HG03432 (cell line): ENCODE results near the gene TUBA1A.
"Not testable (repeated sequence)": the region's sequence is repeated elsewhere in the genome, so short reads cannot be mapped to it uniquely, and the experiment has no call there.

Source experiments
- ATAC-seq: cut with Tn5 transposase; IDR thresholded peaks from one replicate; pipeline ENCODE4 v1.9.1; 2021; ENCODE audit warnings: mild to moderate bottlenecking, moderate library complexity; ENCODE audit not compliant: unreplicated experiment

Gene TUBA1A

GRCh38 chr12:49188916-49189367, at the start of gene TUBA1A:
TSS of gene TUBA1A (minus strand) at chr12:49189080. CDS start at chr12:49188979, 101 bp downstream.
- peak; percentile 89 for ATAC-seq

- ATAC-seq = no peak
Measured at GRCh38 chr12:49236423-49236822, 47.5 kb upstream of the TUBA1A start.

DNA sequence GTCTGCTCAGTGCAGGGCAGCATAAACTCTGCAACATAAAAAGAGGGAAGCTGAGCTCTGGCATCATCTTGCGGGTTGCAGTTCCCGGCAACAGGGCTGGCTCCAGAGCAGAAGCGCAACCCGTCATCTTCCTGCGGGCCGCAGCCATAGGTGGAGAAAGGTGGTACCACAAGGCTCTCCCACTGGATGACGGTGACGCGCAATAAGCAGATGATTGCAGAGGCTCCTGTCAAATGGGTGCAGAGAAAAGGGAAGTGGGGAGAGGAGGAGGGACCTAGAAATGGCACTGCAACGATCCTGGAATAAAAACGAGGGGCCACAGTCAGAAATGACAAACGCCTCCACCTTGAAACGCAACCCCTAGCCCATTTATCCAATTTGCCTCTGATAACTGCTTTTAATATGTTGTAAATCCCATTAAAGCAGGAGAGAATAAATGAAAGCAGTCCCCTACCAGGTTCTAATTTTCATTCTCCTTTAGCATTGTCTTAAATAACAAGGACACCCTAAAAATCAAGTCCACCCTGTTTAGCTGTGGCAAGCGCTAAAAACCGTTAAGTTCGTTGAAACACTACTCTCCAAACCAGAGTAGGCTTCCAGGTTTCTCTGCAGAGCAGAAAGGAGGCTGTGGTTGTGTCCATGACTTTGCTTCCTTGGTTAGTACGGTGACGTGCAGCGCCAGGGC, 45.1 kb upstream of the TUBA1A start:
- no peak for ATAC-seq

- no peak for ATAC-seq
Measured at GRCh38 chr12:49232940-49233841, 44.3 kb upstream of the TUBA1A start.

GRCh38 chr12:49231878-49232655, 43.2 kb upstream of the TUBA1A start:
- no peak for ATAC-seq

DNA sequence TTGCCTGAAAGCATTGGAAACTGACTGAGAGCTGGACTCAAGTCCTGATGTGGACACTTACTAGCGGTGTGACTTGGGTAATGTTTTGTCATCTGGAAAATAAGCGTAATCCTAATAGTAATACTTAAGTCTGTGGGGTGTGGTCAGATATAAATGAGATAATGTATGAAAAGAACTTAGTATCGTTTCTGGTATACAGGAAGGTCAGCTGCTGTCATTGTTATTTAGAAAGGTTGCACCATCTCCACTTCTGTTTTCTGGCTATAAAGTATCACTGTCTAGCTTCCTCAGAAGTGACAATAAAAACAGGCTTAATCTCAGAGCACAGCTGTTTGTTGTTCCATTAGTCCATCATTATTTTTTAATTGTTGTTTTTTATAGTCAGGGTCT, 41.9 kb upstream of the TUBA1A start:
- no peak for ATAC-seq

DNA sequence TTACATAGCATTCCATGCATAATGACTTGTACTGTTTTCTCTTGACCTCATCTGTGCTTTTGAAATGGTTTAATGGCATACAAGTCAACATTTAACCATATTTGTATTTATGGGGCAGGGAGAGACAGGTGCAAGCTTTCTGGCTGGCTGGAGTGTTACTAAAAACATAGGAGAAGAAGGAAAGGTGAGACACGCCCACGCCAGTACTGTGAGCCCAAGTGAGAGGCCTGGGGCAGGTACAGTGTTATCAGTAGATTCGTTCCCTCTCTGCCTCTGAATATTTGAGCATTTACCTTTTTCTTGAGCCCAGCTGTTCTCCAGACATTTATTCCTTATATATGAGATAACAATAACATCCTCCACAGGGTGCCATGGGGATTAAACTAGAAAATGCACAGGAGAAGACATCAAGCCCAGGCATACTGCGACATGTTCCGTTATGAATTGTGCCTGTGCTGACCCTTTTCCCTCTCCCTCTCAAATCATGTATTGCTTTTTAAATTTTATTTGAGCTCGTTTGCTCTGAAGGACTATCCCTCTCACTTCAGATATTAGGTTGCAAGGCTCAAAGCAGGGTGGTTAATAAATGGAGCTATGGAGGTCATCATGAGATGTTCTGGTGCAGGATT, 41.4 kb upstream of the TUBA1A start:
- no peak for ATAC-seq

DNA sequence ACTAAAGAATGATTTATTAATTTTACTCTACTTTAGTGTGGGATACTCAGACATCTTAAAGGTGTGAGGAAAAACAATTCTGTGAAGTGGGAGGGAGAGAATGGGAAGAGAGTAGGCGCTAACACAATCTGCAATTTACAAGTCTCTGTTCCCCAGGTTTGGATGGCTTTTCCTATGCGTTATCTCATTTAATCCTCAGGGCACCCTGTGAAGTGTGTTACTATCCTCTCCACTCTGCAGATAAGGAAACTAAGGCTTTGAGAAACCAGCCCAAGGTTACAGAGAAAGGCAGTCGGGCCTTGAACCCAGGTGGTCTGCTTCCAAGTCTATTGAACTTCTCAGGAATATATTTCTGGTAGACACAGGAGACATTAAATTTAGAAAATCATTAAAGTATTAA, 39.8 kb upstream of the TUBA1A start:
- no peak for ATAC-seq

- ATAC-seq = no peak
Measured at GRCh38 chr12:49227713-49228112, 38.8 kb upstream of the TUBA1A start.

- no peak for ATAC-seq
Measured at GRCh38 chr12:49225576-49226166, 36.8 kb upstream of the TUBA1A start.

DNA sequence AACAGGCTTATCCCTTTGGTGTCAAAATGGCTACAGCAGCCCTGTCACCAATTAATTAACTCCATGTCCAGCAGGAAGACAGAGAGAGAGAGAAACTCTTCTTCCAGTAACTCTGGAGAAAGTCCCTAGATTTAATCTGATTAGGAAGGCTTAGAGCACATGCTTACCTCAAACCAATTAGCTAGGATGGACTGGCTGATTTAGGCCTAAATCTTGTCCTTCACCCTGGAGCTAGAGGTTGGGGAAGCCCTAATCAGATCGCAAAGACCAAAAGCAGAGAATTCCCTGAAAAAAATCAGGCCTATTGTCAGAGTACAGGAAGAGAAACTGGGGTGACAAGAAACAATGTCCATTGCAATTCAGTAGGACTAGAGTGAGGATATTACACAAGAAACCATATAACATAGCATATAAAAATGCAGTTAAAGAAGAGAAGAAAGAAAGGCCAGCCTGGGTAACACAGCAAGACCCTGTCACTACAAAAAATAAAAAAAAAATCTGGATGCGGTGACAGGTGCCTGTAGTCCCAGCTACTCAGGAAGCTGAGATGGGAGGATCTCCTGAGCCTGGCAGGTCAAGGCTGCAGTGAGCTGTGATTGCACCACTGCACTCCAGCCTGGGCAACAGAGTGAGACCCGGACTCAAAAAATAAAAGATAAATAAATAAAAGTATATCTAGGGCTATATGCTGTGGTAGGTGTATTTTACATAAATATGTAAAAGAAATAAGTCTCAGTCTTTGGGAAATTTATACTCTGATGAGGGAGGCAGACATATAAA, 34.9 kb upstream of the TUBA1A start:
- no peak for ATAC-seq

DNA sequence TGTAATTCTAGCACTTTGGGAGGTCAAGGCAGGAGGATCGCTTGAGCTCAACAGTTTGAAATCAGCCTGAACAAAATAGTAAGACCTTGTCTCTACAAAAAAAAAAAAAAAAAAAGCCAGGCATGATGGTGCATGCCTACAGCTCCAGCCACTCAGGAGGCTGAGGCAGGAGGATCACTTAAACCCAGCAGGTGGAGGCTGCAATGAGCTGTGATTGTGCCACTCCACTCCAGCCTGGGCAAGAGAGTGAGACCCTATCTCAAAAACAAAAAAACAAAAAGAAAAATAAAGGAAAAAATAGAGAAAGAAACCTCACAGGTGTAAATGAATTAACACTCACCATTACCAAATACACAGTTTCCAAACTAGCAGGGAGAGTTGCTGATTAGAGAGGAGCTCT, 34.2 kb upstream of the TUBA1A start:
- no peak for ATAC-seq

GRCh38 chr12:49220972-49221371, 32.1 kb upstream of the TUBA1A start:
- ATAC-seq = no peak

- no peak for ATAC-seq
Measured at GRCh38 chr12:49219417-49220026, 30.6 kb upstream of the TUBA1A start.

DNA sequence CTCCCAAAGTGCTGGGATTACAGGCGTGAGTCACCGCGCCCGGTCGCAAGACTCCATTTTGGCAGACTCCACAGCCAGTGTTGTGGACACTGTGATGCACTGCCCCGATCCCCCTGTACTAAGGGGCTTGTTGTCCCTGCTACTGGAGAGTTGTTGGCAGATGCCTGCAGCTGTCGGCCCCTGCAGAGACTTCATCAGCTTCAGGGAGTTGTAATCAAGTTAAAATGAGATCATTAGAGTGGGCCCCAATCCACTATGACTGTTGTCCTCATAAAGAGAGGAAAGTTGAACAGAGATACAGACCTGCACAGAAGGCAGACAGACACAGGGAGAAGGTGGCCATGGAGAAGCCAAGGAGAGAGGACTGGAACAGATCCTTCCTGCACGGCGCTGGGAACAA, 23.7 kb upstream of the TUBA1A start:
- no peak for ATAC-seq

DNA sequence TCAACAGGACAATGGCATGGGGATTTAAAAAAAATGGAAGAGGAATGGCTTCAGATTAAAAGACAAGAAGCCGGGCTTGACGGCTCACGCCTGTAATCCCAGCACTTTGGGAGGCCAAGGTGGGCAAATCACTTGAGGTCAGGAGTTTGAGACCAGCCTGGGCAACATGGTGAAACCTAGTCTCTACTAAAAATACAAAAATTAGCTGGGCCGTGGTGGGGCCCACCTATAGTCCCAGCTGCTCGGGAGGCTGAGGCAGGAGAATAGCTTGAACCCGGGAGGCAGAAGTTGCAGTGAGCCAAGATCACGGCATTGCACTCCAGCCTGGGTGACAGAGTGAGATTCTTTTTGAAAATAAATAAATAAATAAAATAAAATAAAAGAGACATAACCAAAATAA, 21.8 kb upstream of the TUBA1A start:
- not testable (repeated sequence) for ATAC-seq

GRCh38 chr12:49208676-49209075, 19.8 kb upstream of the TUBA1A start:
- ATAC-seq = no peak

DNA sequence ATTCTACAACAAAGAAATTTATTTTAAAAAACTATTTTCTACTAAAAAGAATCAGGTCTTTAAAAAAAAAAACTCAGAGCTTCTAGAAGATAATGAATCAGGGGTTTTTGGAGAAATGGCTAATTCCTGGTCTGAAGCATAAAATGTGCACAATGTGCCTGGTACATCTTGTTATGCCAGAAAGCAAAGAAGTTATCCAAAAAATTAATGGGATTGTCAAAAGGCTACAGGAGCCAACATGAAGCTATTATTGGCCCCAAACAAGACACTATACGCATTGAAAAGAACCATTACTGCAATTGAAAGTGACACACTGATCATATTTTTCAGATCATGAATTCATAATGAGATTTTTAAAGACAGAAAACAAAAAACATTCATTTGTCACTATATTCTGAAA, 19.3 kb upstream of the TUBA1A start:
- ATAC-seq = no peak

DNA sequence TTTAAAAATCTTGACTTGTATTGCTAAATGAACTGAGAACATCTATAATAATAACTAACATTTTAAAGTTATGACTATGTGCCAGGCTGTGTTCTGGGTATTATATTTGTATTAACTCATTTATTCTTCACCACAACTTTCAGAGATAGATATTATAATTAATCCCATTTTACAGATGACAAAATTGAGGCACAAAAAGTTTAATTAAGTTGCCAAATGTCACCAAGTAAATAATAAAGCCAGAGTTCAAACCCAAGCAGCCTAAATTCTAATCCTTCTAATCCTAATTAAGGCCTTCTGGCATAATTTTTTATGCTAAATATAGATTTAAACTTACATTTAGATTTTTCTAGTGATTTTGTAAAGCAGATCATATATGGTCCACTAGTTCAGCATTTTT, 17.5 kb upstream of the TUBA1A start:
- ATAC-seq = no peak
